OCI-M2 (cell line): ENCODE measurements around the gene SLBP.

ENCODE experiments used
- DNase-seq: peaks from one replicate; lab custom pipeline; 2025; ENCODE audit not compliant: unreplicated experiment; lab: John Stamatoyannopoulos, UW

Gene SLBP

DNA sequence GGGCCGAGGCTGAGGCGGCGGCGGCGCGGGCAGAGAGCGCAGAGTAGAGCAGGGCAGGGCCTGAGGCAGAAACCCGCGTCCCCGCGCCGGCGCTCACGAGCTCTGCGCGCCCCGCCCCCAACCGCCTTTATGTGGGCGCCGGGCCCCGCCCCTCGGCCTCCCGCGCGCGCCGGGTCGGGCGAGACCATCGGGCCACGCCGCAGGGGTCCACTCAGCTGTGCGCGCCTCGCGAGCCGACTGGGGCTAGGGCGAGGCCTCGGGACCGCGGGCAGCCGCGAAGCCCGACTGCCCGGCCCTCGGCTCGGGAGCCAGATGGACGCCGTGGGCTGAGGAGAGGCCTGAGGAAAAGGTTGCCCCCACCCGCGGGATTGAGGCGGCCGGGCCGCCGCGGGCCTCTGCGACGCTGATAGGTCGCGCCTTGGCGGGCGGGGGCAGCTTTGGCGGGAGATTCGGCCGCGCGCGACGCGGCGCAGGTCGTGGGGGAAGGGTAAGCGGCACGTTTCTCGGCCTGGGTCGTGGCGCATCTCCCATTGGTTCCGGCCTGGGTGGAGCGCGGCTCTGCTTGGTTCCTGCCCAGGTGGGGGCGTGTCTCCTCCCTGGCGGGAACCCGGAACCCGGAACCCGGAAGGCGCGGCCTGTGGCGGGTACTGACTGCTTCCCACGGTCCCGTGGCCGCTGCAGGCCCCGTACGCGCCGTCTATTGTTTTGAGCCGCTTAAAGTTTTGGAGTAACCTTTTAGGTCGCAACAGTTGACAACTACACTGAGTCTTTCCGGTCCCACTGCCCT lies at the start of gene SLBP:
TSS of gene SLBP (minus strand) at position 104 of the 787 bp plus-strand sequence. CDS start 131 bp downstream, outside the sequence.
- peak; percentile 51 for DNase-seq

DNA sequence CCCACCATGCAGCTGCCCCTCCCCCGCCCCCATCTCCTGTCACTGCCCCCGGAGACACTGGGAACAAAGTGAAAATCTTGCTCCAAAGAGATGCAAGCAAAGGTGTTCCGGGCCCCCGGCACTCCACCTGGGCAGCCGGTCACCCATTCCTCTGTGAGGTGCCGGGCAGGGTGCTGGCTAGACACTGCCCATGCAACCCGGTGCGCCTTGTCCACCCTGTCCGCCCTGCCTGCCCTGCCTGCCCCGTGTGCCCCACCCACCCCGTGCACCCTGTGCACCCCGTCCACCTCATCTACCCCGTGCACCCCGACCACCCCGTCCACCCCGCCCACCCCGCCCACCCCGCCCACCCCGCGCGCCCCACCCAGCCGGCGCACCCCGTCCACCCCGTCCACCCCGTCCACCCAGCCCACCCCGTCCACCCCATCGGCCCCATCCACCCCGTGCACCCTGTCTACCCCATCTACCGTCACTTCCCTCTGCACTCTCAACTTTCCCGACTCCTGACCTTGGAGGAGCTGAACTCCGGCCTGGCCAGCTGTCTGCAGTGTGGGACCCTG lies 49.1 kb upstream of the SLBP start:
- no peak for DNase-seq

DNA sequence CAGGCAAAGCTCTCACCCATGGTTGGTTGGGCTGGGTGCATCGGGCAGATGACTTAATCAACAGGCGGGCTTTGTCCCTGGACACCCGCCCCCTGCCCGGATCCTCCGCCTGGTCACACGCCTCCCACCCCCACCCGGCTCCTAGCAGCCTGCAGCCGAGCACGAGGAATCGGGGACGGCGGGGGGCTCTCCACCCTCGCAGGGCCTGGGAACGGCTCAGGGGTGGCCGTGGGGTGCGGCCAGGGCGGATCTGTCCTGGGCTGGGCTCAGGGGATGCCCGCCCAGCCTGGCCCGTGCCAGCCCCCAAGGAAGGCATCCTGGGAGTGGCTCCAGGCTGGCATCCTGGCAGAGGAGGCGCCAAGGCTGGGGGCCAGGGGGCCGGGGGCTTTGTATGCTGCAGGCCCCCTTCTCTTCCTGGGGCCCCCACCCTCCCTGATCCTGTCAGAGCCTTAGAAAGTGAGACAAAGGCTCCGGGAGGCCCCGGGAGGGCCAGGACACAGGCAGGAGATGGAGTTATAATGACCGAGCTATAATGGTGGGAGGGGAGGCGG lies 48.5 kb upstream of the SLBP start:
- DNase-seq, result no peak

DNA sequence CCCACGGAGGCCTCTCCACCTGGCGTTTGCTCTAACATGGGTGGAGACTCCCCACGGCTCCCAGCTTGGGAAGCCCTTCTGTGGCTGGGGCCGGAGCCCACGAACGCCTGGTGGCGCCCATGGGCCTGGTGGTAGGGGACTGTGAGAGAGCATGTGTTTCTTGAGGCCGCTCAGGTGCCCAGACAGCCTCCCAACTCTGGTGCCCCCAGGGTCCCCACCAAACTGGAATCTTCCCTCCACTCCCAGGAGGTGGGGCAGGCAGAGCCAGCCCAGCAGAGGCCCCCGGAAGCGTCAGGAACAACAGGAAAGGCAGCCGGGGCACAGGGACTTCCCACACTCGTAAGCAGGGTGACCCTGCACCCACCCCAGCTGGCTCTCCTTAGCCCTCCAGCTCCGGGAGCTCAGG lies 47.7 kb upstream of the SLBP start:
- DNase-seq, result no peak

DNA sequence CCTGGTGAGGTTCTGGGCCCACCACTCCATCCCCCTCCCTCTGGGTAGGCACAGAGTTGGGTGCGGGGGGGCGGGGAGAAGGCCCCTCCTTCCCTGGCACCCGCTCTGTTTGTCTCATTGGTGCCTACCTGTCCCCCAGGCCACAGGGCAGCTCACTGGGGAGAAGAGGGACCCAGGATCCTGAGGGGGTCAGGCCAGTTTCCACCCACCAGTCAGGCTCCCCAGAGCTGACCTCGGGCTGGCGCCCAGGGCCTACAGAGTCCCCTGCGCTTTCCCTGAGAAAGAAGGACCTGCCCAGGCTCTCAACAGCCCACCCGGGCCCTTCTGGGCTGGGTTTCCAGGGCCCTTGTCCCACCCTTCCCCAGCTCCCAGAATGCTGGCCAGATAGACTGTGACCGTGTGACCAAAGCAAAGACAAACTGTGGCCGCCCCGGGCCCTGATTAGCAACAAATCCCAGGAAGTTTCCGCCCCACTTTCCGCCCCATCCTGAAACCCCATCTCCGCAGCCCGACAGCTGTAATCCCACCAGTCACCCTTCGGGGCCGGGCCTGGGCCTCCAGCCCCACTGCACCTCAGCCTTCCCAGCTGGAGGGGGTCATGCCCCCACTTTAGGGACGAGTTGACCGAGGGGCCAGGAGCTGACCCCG lies 47.2 kb upstream of the SLBP start:
- DNase-seq, result no peak

DNA sequence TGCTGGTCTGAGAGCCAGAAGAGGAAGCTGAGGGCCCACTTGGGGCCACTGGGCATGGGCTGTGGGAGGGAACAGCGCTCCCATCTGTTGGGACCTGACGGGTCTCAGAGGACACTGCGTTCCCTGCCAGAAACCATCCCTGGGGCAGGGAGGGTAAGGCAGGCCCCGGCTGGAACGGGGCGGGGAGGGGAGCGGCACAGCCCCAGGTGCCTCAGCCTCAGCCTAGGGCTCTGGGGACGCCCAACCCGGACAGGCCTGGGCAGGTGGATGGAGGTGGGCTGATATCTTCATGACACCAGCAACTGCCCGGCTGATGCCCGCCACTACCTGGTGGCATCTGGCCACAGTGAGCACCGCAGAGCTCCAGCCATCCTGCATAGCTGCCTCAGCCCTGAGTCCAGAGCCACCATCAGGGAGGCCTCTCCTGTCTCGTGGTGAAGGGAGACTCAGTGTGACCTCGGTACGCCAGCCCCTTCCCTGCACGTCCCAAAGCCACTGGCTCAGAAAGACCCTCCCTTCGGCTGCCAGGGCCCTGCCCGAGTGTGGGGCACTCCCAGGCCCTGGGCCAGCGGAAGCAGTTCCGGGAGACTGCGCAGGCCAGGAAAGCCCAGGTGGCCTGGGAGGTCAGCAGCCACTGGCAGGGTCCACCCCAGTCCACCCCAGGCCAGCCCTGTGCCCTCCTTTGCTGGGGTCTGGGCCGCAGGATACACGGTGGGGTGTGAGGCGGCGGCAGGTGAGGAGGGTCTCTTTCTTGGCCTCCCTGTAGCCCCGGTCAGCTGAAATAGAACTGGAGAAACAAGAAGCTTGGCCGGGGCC lies 46.4 kb upstream of the SLBP start:
- no peak for DNase-seq

DNA sequence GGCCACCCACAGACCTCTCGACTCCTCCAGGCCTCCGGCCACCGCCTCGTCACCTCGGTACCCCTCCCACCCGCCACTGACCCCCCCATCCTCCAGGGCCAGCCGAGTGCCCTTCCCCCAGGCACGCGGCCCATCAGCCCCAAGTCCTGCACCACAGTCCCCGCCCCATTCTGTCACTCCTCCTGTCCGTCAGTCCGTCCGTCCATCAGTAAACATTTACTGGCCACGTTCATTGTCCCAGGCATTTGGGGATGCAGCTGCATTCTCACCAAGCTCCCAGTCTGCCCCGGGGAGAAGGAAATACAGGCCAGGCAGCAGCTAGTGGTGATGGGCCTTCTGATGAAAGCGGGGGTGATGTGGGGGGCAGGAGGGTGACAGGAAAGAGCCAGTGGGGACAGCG lies 45.7 kb upstream of the SLBP start:
- no peak for DNase-seq

DNA sequence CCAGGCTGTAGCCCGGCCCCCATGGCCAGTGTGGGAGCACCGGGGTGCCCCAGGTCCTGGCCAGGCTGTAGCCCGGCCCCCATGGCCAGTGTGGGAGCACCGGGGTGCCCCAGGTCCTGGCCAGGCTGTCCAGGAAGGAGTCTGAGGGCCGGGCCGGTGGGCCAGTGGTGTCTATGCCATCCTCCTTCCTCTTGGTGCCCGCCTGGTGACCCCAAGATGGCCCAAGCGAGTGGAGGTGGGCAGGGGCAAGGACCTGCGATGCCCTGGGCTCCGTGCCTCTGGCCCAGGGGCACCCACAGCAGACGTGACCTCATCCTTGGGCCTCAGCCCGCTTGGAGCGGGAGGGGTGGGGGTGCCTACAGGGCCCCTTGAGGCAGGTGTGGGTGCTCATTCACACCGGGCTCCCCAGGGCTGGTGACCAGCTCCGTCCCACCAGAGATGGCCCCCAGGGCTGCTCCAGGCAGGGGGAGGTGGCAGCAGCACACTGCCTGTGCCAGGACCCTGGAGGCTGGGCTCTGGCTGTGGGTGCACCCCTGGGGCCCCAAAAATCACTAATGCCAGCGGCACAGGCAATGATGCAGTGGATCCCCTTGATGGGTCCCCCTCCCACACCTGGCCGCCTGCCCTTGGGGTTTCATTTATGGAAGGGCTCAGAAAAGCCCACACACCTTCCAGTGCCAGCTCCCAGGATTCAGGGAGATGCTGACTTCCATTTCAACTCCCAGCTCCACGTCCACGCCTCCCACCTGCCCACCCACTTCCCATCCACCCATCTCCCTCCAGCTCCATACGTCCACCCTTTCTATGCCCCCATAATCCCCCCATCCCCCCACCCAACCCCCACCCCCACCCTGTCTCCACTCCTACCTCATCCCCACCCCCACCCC lies 45.0 kb upstream of the SLBP start:
- no peak for DNase-seq

DNA sequence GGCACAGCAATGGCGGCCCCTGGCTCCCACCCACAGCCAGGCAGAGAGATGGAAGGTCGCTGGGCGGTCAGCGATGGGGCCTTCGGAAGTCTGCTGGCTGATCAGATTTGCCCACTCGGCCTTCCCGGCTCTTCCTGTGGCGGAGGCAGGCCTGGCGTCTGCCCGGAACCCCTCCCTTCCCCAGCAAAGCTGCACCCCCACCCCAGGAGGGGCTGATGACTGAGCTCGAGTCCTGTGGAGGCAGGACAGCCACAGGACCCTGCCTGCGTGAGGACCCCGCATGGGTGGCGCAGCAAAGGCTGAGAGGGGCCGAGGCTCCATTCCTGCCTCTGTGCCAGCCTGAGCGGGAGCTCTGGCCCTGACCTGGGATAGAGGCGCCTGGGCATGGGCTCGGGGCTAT lies 44.0 kb upstream of the SLBP start:
- no peak for DNase-seq

DNA sequence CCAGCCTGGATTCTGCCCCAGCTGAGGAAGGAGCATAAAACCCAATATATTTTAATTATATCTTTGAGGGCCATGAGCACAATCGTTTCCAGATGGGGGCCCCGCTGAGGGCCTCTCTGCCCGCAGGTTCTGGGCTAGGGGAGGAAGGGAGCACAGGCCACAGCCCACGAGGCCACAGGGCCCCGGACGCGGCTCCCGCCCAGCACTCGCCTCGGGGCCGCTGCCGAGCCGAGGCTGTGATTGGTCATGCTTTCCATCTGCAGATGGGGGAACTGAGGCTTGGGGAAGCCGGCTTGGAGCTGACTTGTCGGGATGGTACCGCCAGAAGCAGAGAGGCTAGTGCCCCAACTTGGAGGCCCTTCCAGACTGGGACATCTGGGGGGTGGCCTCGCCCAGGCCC lies 43.2 kb upstream of the SLBP start:
- DNase-seq, result no peak

DNA sequence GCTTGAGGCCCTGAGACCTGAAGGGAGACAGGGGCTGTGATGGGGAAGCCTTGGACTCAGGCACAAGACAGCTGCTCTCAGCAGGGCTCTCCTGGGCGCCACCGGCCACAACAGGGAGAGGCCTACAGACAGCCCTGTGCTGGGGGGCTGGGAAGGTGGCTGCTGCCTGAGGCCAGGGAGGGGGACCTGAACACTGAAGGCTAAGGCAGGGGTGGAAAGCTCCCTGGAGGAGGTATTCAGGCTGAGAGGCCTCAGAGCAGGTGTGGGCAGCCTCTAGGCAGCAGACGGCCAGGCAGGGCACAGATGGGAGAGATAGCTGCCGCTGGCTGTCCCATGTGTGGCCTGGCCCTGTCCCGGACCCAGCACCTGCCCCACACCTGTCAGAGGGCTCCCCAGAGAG lies 42.2 kb upstream of the SLBP start:
- no peak for DNase-seq

DNA sequence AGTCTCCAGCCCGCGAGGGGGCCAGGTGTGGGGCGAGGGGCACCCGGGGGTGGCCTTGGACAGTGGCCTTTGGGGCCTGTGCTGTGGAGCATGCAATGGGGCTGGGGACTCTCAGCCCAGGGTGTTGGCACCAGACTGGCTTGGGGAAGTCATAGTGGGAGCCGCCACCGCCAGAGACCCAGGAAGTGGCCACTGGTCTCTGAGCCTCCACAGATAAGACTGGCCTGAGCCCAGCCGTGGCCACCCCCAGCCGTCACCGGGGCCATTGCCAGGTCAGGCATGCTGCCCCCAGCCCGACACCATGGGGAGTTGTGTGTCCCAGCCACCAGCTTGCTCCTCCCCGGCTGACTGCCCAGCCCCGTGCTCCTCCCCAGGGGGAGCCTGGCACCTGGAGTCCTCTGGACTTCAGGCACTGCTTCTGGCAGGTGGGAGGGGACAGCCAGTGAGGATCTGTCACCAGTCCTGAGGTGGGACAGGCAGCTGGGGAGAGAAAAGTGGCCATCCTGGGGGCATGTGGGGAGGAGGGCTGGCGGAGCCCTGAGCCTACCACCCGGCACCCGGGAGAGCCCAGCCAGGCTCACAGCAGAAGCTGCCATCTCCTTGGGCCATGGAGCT lies 41.7 kb upstream of the SLBP start:
- DNase-seq, result no peak

DNA sequence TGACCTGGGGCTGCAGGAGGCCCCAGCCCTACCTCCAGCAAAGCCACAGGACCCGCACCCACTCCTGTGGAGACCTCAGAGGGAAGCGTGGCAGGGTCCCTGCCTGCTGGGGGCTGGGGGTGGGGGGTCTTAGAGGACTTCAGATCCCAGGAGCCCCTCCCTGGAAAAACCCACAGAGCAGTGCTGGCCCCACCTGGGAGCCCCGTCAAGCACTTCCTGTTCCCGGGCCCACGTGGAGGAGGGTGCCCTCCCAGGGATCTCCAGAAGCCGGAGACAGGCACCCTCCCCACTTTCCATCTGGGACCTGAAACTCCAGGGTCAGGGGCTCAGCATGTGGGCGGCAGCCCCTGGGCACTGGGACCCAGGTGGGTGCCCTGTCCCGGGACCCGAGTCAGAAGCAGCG lies 41.2 kb upstream of the SLBP start:
- no peak for DNase-seq

DNA sequence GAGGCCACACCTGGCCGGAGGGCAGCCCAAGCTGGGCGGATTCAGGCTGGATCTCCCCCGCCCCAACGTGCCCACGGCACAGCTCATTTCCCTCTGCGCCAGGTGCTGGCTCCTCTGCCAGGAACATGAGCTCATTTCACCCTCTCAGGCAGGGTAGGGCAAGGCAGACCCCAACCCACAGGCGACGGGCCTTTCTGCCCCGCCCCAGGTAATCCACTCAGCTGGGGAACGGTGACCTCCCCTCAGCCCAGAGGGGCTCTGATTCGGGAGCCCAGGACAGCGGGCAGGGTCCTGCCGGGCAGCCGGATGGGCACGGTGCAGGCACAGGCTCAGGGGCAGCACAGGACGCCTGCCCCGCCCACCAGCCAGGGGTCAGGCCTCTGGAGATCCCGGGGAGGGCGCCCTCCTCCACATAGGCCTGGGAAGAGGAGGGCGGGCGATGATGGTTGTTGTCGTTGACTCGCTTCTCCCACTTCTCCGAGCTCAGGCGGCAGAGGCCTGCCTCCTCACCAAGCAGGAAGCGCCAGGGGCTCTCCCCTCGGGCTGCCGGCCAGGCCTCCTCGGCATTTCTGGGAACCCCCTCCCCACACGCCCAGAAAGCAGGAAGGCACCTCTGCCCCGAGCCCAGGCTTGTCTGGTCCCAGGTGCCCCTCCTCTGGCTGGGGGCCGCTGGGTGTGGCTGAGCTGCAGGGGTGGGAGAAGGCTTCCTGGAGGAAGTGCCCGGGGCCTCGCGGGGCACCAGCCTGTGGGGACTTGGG lies 40.3 kb upstream of the SLBP start:
- no peak for DNase-seq

DNA sequence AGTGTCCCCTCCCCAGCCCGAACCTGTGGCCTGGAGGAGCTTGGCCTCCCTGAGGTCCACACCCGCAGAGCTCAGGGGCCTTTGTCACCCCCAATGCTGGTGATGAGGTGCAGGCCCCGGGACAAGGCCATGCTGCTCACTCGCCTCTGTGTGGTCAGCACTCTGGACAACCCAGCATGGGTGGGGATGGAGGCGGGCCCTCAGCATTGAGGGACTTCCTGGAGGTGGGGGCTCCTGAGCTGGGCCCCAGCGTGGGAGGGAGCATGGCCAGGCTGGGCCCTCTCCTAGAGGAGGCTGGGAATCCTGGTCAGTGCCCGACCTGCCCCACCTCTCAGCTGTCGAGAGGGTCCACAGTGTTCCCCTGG lies 39.8 kb upstream of the SLBP start:
- no peak for DNase-seq

DNA sequence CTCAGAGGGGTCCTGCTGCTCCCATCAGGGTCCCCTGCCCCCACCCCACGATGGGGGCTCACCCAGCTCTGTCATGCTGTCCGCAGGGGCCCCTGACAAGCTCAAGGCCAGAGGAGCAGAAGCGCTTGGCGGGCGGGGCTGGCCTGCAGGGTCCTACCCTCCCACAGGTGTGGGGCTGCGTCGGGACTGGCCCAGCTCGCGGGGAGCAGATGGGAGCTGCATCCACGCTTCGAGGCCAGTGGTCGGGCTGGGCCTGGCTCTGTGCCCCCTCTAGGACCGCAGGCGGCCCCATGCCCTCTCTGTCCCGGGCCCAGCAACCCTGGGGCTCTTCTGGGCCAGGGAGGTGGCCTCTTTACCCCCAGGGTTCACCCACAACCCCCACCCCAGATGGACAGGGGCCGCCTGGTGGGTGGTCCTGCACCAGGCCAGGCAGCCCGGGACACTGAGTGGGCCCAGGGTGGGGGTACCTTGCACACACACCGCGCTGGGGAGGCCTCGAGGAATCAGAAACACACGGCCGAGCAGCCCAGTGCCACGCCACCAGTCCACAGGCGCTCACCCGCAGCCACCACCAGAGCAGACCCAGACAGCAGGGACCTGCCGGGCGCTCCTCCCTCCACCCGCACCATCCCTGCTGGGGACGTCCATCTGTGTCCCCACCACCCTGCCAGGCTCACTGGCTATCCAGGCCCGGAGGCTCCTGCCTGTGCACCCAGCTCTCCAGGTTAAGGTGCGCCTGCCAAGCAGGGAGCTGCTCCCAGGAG lies 39.2 kb upstream of the SLBP start:
- DNase-seq, result no peak

DNA sequence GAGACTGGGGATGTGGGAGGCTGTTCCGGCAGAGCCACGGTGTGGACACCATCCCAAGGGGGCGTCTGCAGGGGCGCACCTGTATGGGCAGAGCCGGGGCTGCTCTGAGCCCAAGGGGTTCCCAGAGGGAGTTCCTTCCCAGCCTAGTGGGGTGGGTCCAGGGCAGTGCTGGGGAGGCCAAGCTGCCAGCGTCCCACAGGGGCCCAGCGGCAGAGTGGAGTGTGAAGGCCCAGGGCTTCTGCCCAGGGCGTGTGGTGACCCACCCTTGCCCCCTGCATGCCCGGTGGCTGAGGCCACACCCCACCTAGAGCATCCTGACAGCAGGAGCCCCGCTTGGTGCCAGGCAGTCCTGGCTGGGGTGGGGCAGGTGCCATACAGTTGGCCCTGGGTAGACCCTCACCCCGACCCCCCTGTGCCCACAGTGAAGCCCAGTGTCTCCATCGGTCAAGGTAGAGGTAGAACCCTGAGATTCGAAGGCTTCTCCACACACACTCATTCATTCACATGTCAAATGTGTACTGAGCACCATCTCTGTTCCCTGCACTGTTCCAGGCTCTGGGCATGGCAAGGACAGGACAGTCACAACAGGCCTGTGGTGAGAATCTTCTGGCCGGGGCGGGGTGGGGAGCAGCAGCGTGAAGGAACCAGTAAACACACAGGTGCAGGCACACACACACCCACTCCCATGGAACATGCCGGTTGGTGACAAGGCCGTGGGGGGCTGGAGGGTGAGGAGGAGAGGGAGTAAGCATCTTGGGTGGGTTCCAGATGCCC lies 38.4 kb upstream of the SLBP start:
- no peak for DNase-seq

DNA sequence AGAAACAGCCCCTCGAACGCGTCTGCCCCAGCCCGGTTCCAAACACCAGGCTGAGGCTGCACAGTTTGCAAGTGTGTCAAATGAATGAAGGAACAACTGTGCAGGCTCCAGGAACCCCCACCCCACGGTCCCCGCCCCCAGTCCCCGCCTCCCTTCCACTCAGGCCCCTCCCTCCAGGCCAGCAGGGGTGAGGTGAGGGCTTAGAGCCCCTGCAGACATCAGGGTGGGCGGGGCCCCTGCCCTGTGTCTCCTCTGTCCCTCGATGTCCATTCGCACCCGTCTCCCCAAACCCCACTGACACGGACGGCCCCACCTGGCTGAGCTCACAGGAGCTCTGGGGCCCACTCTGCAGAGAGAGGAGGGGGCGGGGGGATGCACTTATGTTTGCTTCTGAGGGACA lies 37.7 kb upstream of the SLBP start:
- DNase-seq, result no peak
